GM23338 (cell line): ENCODE measurements around the gene TBC1D5. TPM values are rescaled to one million over a fixed set of nuclear protein-coding genes. Genes with fewer than 3 reads are reported as not detected.

Source experiments
- ATAC-seq: fragments of 200-7000 bp; cut with Tn5 transposase; 3 replicates; pipeline ENCODE4 v1.9.1; 2020
- DNase-seq: peaks from one replicate; pipeline ENCODE4 v3.0.0-alpha.2; 2015; ENCODE audit warnings: low spot score
- H2AFZ ChIP-seq: fragments of 200-600 bp; sonication (generic); 2 replicates; pipeline ENCODE4 v1.8.0; 2016; ENCODE audit warnings: antibody characterized with exemption, mild to moderate bottlenecking, moderate library complexity
- H3F3A ChIP-seq: fragments of 200-600 bp; sonication (generic); replicated peaks from 2 replicates; pipeline ENCODE4 v1.8.0; 2017; ENCODE audit warnings: antibody characterized with exemption, mixed run types, low read depth
- H3K27ac ChIP-seq: fragments of 200-600 bp; sonication (generic); 2 replicates; pipeline ENCODE4 v1.6.1; 2016; ENCODE audit warnings: low read depth
- H3K27me3 ChIP-seq: fragments of 200-600 bp; sonication (generic); 2 replicates; pipeline ENCODE4 v1.8.0; 2016; ENCODE audit warnings: mild to moderate bottlenecking, mixed run types, moderate library complexity; ENCODE audit not compliant: insufficient read depth
- H3K36me3 ChIP-seq: fragments of 200-600 bp; sonication (generic); 2 replicates; pipeline ENCODE4 v1.8.0; 2016; ENCODE audit warnings: mild to moderate bottlenecking; ENCODE audit not compliant: insufficient read depth
- H3K4me1 ChIP-seq: fragments of 200-600 bp; sonication (generic); 2 replicates; pipeline ENCODE4 v1.8.0; 2016; ENCODE audit warnings: mild to moderate bottlenecking, moderate library complexity; ENCODE audit not compliant: insufficient read depth
- H3K4me2 ChIP-seq: fragments of 200-600 bp; sonication (generic); 2 replicates; pipeline ENCODE4 v1.7.1; 2017; ENCODE audit warnings: mixed run types
- H3K4me3 ChIP-seq: fragments of 200-600 bp; sonication (generic); 2 replicates; pipeline ENCODE4 v1.6.1; 2016; ENCODE audit warnings: mixed run types
- H3K79me2 ChIP-seq: fragments of 200-600 bp; sonication (generic); replicated peaks from 2 replicates; pipeline ENCODE4 v1.8.0; 2017; ENCODE audit warnings: mild to moderate bottlenecking; ENCODE audit not compliant: insufficient read depth
- H3K9me2 ChIP-seq: fragments of 200-600 bp; sonication (generic); 2 replicates; pipeline ENCODE4 v1.8.0; 2017; ENCODE audit not compliant: insufficient read depth
- H4K20me1 ChIP-seq: fragments of 200-600 bp; sonication (generic); replicated peaks from 2 replicates; pipeline ENCODE4 v1.8.0; 2017; ENCODE audit warnings: mild to moderate bottlenecking; ENCODE audit not compliant: insufficient read depth
- H3K27ac Mint-ChIP-seq: 2 replicates; pipeline ENCODE4 v1.8.0; 2020; ENCODE audit warnings: inconsistent platforms, mild to moderate bottlenecking, moderate library complexity, mixed read lengths
- H3K27me3 Mint-ChIP-seq: 3 replicates; pipeline ENCODE4 v1.8.0; 2022; ENCODE audit warnings: low read depth, mild to moderate bottlenecking, moderate library complexity, mixed read lengths, inconsistent platforms; ENCODE audit not compliant: insufficient read depth, poor library complexity
- H3K36me3 Mint-ChIP-seq: 3 replicates; pipeline ENCODE4 v1.8.0; 2021; ENCODE audit warnings: low read depth, mild to moderate bottlenecking, inconsistent platforms, moderate library complexity, mixed read lengths
- H3K4me1 Mint-ChIP-seq: 3 replicates; pipeline ENCODE4 v1.8.0; 2020; ENCODE audit warnings: mild to moderate bottlenecking, inconsistent platforms, mixed read lengths
- H3K4me3 Mint-ChIP-seq: 3 replicates; pipeline ENCODE4 v1.8.0; 2021; ENCODE audit warnings: moderate library complexity, mild to moderate bottlenecking, inconsistent platforms, mixed read lengths
- H3K9me3 Mint-ChIP-seq: 3 replicates; pipeline ENCODE4 v1.8.0; 2020; ENCODE audit warnings: moderate library complexity, mild to moderate bottlenecking, inconsistent platforms, mixed read lengths
- CREB1 ChIP-seq: fragments of 250-450 bp; sonication (Bioruptor Pico); IDR thresholded peaks from 2 replicates; pipeline ENCODE4 v1.5.0; 2020; ENCODE audit warnings: low read depth, mild to moderate bottlenecking, moderate library complexity
- ETS1 ChIP-seq: IDR thresholded peaks from 2 replicates; pipeline ENCODE4 v1.6.1; 2016; ENCODE audit warnings: antibody characterized with exemption
- EZH2 ChIP-seq: fragments of 200-600 bp; sonication (generic); IDR thresholded peaks from one replicate; pipeline ENCODE4 v1.8.0; 2017; ENCODE audit warnings: antibody characterized with exemption, mild to moderate bottlenecking, low read depth; ENCODE audit not compliant: unreplicated experiment
- EZH2phosphoT487 ChIP-seq: fragments of 200-600 bp; sonication (generic); IDR thresholded peaks from one replicate; pipeline ENCODE4 v1.8.1; 2018; ENCODE audit warnings: antibody characterized with exemption; ENCODE audit not compliant: unreplicated experiment
- JUNB ChIP-seq: IDR thresholded peaks from one replicate; pipeline ENCODE4 v1.6.1; 2016; ENCODE audit warnings: antibody characterized with exemption; ENCODE audit not compliant: unreplicated experiment
- NANOG ChIP-seq: IDR thresholded peaks from 2 replicates; pipeline ENCODE4 v1.6.1; 2016; ENCODE audit warnings: antibody characterized with exemption, borderline replicate concordance
- POLR2AphosphoS5 ChIP-seq: IDR thresholded peaks from 2 replicates; pipeline ENCODE4 v1.6.1; 2016; ENCODE audit warnings: antibody characterized with exemption, low read depth
- STAT1 ChIP-seq: IDR thresholded peaks from one replicate; pipeline ENCODE4 v1.6.1; 2016; ENCODE audit warnings: antibody characterized with exemption; ENCODE audit not compliant: unreplicated experiment
- ZNF114 ChIP-seq: fragments of 250-450 bp; sonication (Bioruptor Pico); IDR thresholded peaks from 2 replicates; pipeline ENCODE4 v1.5.0; 2020; ENCODE audit warnings: mild to moderate bottlenecking, moderate library complexity
- ZNF331 ChIP-seq: fragments of 250-450 bp; sonication (Bioruptor Pico); IDR thresholded peaks from 2 replicates; pipeline ENCODE4 v1.5.0; 2020; ENCODE audit warnings: low read depth, mild to moderate bottlenecking, moderate library complexity
- polyA plus RNA-seq: library from polyadenylated mRNA; unstranded; fragments of >200 nt; fragmentation: Nextera tagmentation; extraction: Ambion mirVana; gene quantifications from 2 replicates; pipeline ENCODE4 v1.2.1, GENCODE V29; 2016
- total RNA-seq: library from RNA; depleted of rRNA; stranded (reverse); fragments of >200 nt; shearing (Covaris generic); gene quantifications from 2 replicates; pipeline ENCODE4 v1.2.3, GENCODE V29; 2014
- TF ChIP-seq, protein P1 (sequence below), 2 experiments: fragments of 200-600 bp in 1 of 2; sonication (generic) in 1 of 2; conservative IDR thresholded peaks; 2 replicates each; pipeline versions ENCODE4 v1.5.1 to v1.6.1; 2016 to 2017; ENCODE audit warnings: antibody characterized with exemption in 2 of 2, low read depth in 2 of 2, mild to moderate bottlenecking in 2 of 2, moderate library complexity in 1 of 2
- TF ChIP-seq, protein P2 (sequence below): IDR thresholded peaks from one replicate; pipeline ENCODE4 v1.6.1; 2018; ENCODE audit warnings: antibody characterized with exemption; ENCODE audit not compliant: unreplicated experiment

The TBC1D5 gene
- total and polyA plus RNA-seq, 2 experiments from 2014 or later: 21.8 to 48.1 TPM

GRCh38 chr3:17456046-17456445 lies 286.4 kb downstream of the TBC1D5 start:
- Mint-ChIP-seq H3K36me3 (peaks cover 4% of the 10 kb centered on the region; the same call in 2 of the 3 replicates), H3K27ac (no peak overlapping the region), H3K4me3 (no peak overlapping the region), H3K9me3 (peaks cover 3% of the 10 kb centered on the region; the same call in 1 of the 3 replicates), H3K4me1 (no peaks in the 10 kb centered on the region), H3K27me3 (peaks cover 3% of the 10 kb centered on the region)
- Histone ChIP-seq H3K9me2 (no peaks in the 10 kb centered on the region), H2AFZ (no peak overlapping the region), H4K20me1 (no peaks in the 10 kb centered on the region), H3K4me3 (no peak overlapping the region), H3F3A (no peaks in the 10 kb centered on the region), H3K36me3 (no peaks in the 10 kb centered on the region), H3K27ac (no peak overlapping the region), H3K27me3 (no peaks in the 10 kb centered on the region), H3K4me1 (no peaks in the 10 kb centered on the region), H3K79me2 (no peaks in the 10 kb centered on the region), H3K4me2 (no peak overlapping the region)
- no peak for DNase-seq
- TF ChIP-seq CREB1 (no peak), STAT1 (no peak), EZH2phosphoT487 (no peak), ZNF331 (no peak), POLR2AphosphoS5 (no peak), NANOG (no peak), ETS1 (no peak), JUNB (no peak), ZNF114 (CRISPR knock-in tag) (no peak)
- TF ChIP-seq, protein P1, sequence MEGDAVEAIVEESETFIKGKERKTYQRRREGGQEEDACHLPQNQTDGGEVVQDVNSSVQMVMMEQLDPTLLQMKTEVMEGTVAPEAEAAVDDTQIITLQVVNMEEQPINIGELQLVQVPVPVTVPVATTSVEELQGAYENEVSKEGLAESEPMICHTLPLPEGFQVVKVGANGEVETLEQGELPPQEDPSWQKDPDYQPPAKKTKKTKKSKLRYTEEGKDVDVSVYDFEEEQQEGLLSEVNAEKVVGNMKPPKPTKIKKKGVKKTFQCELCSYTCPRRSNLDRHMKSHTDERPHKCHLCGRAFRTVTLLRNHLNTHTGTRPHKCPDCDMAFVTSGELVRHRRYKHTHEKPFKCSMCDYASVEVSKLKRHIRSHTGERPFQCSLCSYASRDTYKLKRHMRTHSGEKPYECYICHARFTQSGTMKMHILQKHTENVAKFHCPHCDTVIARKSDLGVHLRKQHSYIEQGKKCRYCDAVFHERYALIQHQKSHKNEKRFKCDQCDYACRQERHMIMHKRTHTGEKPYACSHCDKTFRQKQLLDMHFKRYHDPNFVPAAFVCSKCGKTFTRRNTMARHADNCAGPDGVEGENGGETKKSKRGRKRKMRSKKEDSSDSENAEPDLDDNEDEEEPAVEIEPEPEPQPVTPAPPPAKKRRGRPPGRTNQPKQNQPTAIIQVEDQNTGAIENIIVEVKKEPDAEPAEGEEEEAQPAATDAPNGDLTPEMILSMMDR (conservative IDR thresholded peaks at IDR 0.05; ENCODE audit: low read depth in 2 of 2): no peak
- ATAC-seq: no peak

- ATAC-seq (no peak), DNase-seq (no peak)
- Histone ChIP-seq H3K4me2 (no peak overlapping the region), H3K79me2 (no peaks in the 10 kb centered on the region), H3K36me3 (no peaks in the 10 kb centered on the region), H3K9me2 (no peaks in the 10 kb centered on the region), H3K4me1 (no peaks in the 10 kb centered on the region), H3K4me3 (no peak overlapping the region), H3F3A (no peaks in the 10 kb centered on the region), H3K27me3 (no peaks in the 10 kb centered on the region), H2AFZ (no peak overlapping the region), H4K20me1 (no peaks in the 10 kb centered on the region), H3K27ac (no peak overlapping the region)
- 0 out of 3 replicates have a peak, but pooled peaks cover 8% of the 10 kb centered on the region for H3K4me1 Mint-ChIP-seq
- H3K36me3 Mint-ChIP-seq: no peaks in the 10 kb centered on the region
- no peaks in the 10 kb centered on the region; the same call in 2 of the 3 replicates for H3K9me3 Mint-ChIP-seq
- H3K27ac Mint-ChIP-seq: no peak overlapping the region
- no peak overlapping the region for H3K4me3 Mint-ChIP-seq
- H3K27me3 Mint-ChIP-seq: no peaks in the 10 kb centered on the region
- TF ChIP-seq EZH2phosphoT487 (no peak), ZNF114 (CRISPR knock-in tag) (no peak), ETS1 (no peak), EZH2 (no peak), CREB1 (no peak), JUNB (no peak), POLR2AphosphoS5 (no peak), STAT1 (no peak), NANOG (no peak), ZNF331 (no peak)
- TF ChIP-seq, protein P2, sequence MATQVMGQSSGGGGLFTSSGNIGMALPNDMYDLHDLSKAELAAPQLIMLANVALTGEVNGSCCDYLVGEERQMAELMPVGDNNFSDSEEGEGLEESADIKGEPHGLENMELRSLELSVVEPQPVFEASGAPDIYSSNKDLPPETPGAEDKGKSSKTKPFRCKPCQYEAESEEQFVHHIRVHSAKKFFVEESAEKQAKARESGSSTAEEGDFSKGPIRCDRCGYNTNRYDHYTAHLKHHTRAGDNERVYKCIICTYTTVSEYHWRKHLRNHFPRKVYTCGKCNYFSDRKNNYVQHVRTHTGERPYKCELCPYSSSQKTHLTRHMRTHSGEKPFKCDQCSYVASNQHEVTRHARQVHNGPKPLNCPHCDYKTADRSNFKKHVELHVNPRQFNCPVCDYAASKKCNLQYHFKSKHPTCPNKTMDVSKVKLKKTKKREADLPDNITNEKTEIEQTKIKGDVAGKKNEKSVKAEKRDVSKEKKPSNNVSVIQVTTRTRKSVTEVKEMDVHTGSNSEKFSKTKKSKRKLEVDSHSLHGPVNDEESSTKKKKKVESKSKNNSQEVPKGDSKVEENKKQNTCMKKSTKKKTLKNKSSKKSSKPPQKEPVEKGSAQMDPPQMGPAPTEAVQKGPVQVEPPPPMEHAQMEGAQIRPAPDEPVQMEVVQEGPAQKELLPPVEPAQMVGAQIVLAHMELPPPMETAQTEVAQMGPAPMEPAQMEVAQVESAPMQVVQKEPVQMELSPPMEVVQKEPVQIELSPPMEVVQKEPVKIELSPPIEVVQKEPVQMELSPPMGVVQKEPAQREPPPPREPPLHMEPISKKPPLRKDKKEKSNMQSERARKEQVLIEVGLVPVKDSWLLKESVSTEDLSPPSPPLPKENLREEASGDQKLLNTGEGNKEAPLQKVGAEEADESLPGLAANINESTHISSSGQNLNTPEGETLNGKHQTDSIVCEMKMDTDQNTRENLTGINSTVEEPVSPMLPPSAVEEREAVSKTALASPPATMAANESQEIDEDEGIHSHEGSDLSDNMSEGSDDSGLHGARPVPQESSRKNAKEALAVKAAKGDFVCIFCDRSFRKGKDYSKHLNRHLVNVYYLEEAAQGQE: no peak
- TF ChIP-seq, protein P1 (conservative IDR thresholded peaks at IDR 0.05; ENCODE audit: low read depth in 2 of 2): no peak
Measured at GRCh38 chr3:17444865-17445264, 297.6 kb downstream of the TBC1D5 start.
